ENCODE results near the gene RBM33.

GRCh38 chr7:155755026-155755425 lies 110.6 kb downstream of the RBM33 start:
- TF ChIP-seq, protein P1, sequence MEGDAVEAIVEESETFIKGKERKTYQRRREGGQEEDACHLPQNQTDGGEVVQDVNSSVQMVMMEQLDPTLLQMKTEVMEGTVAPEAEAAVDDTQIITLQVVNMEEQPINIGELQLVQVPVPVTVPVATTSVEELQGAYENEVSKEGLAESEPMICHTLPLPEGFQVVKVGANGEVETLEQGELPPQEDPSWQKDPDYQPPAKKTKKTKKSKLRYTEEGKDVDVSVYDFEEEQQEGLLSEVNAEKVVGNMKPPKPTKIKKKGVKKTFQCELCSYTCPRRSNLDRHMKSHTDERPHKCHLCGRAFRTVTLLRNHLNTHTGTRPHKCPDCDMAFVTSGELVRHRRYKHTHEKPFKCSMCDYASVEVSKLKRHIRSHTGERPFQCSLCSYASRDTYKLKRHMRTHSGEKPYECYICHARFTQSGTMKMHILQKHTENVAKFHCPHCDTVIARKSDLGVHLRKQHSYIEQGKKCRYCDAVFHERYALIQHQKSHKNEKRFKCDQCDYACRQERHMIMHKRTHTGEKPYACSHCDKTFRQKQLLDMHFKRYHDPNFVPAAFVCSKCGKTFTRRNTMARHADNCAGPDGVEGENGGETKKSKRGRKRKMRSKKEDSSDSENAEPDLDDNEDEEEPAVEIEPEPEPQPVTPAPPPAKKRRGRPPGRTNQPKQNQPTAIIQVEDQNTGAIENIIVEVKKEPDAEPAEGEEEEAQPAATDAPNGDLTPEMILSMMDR (IDR thresholded peaks at IDR 0.05; ENCODE audit: low read length) = no peak
- no peak for TF ChIP-seq EZH2 (optimal IDR thresholded peaks at IDR 0.05; ENCODE audit: low read depth, low read length)
